Measurements from ENCODE around the gene A1BG. TPM values are rescaled to one million over a fixed set of nuclear protein-coding genes. Genes with fewer than 3 reads are reported as not detected.

The A1BG gene
- total RNA-seq, 1 donor from 2014 or later, result 53.8 TPM

GRCh38 chr19:58385313-58385890 is 32.1 kb upstream of the A1BG start:
- Mint-ChIP-seq H3K9me3 (ENCODE audit: low read depth) (no peaks in the 10 kb centered on the region), H3K4me3 (ENCODE audit: unreplicated experiment) (peak overlapping the region; percentile 95), H3K36me3 (ENCODE audit: low read depth) (peaks cover 9% of the 10 kb centered on the region), H3K4me1 (ENCODE audit: low read depth) (peaks cover 44% of the 10 kb centered on the region), H3K27ac (ENCODE audit: unreplicated experiment) (peak overlapping the region; percentile 97), H3K27me3 (ENCODE audit: low read depth) (no peaks in the 10 kb centered on the region)
- no peak for TF ChIP-seq CTCF (IDR thresholded peaks at IDR 0.05)
- DNase-seq (ENCODE audit: low spot score), result no peak

GRCh38 chr19:58382997-58383603 is 29.8 kb upstream of the A1BG start:
- Mint-ChIP-seq H3K4me3 (ENCODE audit: unreplicated experiment) (no peak overlapping the region), H3K9me3 (ENCODE audit: low read depth) (no peaks in the 10 kb centered on the region), H3K36me3 (ENCODE audit: low read depth) (peaks cover 3% of the 10 kb centered on the region), H3K27me3 (ENCODE audit: low read depth) (no peaks in the 10 kb centered on the region), H3K4me1 (ENCODE audit: low read depth) (peaks cover 42% of the 10 kb centered on the region), H3K27ac (ENCODE audit: unreplicated experiment) (no peak overlapping the region)
- TF ChIP-seq CTCF (IDR thresholded peaks at IDR 0.05), result no peak
- no peak for DNase-seq (ENCODE audit: low spot score)

- no peaks in the 10 kb centered on the region for H3K36me3 Mint-ChIP-seq (ENCODE audit: low read depth)
These were observed 28.3 kb upstream of the A1BG start for GRCh38 chr19:58381460-58382212.

GRCh38 chr19:58380662-58381459 is 27.6 kb upstream of the A1BG start, which contains the start of gene ZNF837:
TSS of gene ZNF837 (minus strand) at chr19:58381030. CDS start at chr19:58369332, 11,698 bp downstream.
- peak; percentile 17 for TF ChIP-seq CTCF (IDR thresholded peaks at IDR 0.05)
- peak; percentile 99 for DNase-seq (ENCODE audit: low spot score)
- Mint-ChIP-seq H3K9me3 (ENCODE audit: low read depth) (no peaks in the 10 kb centered on the region), H3K36me3 (ENCODE audit: low read depth) (no peaks in the 10 kb centered on the region), H3K4me3 (ENCODE audit: unreplicated experiment) (peak within 1 kb of the TSS; percentile 90), H3K4me1 (ENCODE audit: low read depth) (peaks cover 28% of the 10 kb centered on the region), H3K27me3 (ENCODE audit: low read depth) (no peaks in the 10 kb centered on the region), H3K27ac (ENCODE audit: unreplicated experiment) (peak within 1 kb of the TSS; percentile 96)

More at GRCh38 chr19:58381460-58382212, 28.3 kb upstream of the A1BG start:
- Mint-ChIP-seq H3K9me3 (ENCODE audit: low read depth) (no peaks in the 10 kb centered on the region), H3K4me3 (ENCODE audit: unreplicated experiment) (peak overlapping the region; percentile 90), H3K4me1 (ENCODE audit: low read depth) (peaks cover 31% of the 10 kb centered on the region), H3K27me3 (ENCODE audit: low read depth) (no peaks in the 10 kb centered on the region), H3K27ac (ENCODE audit: unreplicated experiment) (peak overlapping the region; percentile 96)
- TF ChIP-seq CTCF (IDR thresholded peaks at IDR 0.05), result no peak
- no peak for DNase-seq (ENCODE audit: low spot score)

All from chondrocyte (in vitro differentiated cells).